ENCODE results near the gene TBC1D1.
A peak's percentile ranks its signal among the peaks of the same experiment; 100 is the strongest.

TBC1D1 gene

GRCh38 chr4:38049545-38050170 is 158.8 kb downstream of the TBC1D1 start:
- no peak for DNase-seq (ENCODE audit: low read depth in 2 of 2)

- no peak for DNase-seq (ENCODE audit: low read depth in 2 of 2)
Measured at GRCh38 chr4:38050560-38051350, 159.9 kb downstream of the TBC1D1 start.

GRCh38 chr4:38055566-38055965 is 164.7 kb downstream of the TBC1D1 start:
- DNase-seq (ENCODE audit: low read depth in 2 of 2), result no peak

- no peak for DNase-seq (ENCODE audit: low read depth in 2 of 2)
Measured at GRCh38 chr4:38056011-38056685, 165.3 kb downstream of the TBC1D1 start.

GRCh38 chr4:38058151-38058550 is 167.3 kb downstream of the TBC1D1 start:
- DNase-seq (ENCODE audit: low read depth in 2 of 2), result no peak

GRCh38 chr4:38060829-38061431 is 170.0 kb downstream of the TBC1D1 start:
- no peak for DNase-seq (ENCODE audit: low read depth in 2 of 2)

GRCh38 chr4:38062088-38062775 is 171.3 kb downstream of the TBC1D1 start:
- peak; percentile 36 to 37 for DNase-seq (ENCODE audit: low read depth in 2 of 2)

- DNase-seq (ENCODE audit: low read depth in 2 of 2), result no peak
Measured at GRCh38 chr4:38062776-38063097, 171.9 kb downstream of the TBC1D1 start.

- DNase-seq (ENCODE audit: low read depth in 2 of 2), result no peak
Measured at GRCh38 chr4:38065176-38065575, 174.3 kb downstream of the TBC1D1 start.

- DNase-seq (ENCODE audit: low read depth in 2 of 2), result no peak
Measured at GRCh38 chr4:38065900-38066299, 175.0 kb downstream of the TBC1D1 start.

- DNase-seq (ENCODE audit: low read depth in 2 of 2), result no peak
Measured at GRCh38 chr4:38067499-38067898, 176.6 kb downstream of the TBC1D1 start.

- no peak for DNase-seq (ENCODE audit: low read depth in 2 of 2)
Measured at GRCh38 chr4:38068107-38068506, 177.2 kb downstream of the TBC1D1 start.

GRCh38 chr4:38069271-38069760 is 178.4 kb downstream of the TBC1D1 start:
- no peak for DNase-seq (ENCODE audit: low read depth in 2 of 2)

GRCh38 chr4:38071801-38072431 is 181.0 kb downstream of the TBC1D1 start:
- DNase-seq (ENCODE audit: low read depth in 2 of 2), result no peak

- DNase-seq (ENCODE audit: low read depth in 2 of 2), result no peak
Measured at GRCh38 chr4:38072578-38072977, 181.7 kb downstream of the TBC1D1 start.

GRCh38 chr4:38073596-38074234 is 182.8 kb downstream of the TBC1D1 start:
- no peak for DNase-seq (ENCODE audit: low read depth in 2 of 2)

- DNase-seq (ENCODE audit: low read depth in 2 of 2), result no peak
Measured at GRCh38 chr4:38075370-38076152, 184.7 kb downstream of the TBC1D1 start.

GRCh38 chr4:38076153-38076669 is 185.3 kb downstream of the TBC1D1 start:
- DNase-seq (ENCODE audit: low read depth in 2 of 2), result no peak

GRCh38 chr4:38077791-38078489 is 187.1 kb downstream of the TBC1D1 start:
- DNase-seq (ENCODE audit: low read depth in 2 of 2), result no peak
